IPS-18c (cell line): ENCODE results near the gene GDAP1L1.

Experiments
- H3K4me3 ChIP-seq: 2 replicates; pipeline ENCODE4 v1.7.0; 2013; ENCODE audit warnings: low read depth, mild to moderate bottlenecking, low read length, moderate library complexity; ENCODE audit not compliant: insufficient read depth
- H3K9me3 ChIP-seq: one replicate; pipeline ENCODE4 v1.6.1; 2013; ENCODE audit warnings: mild to moderate bottlenecking, low read length, moderate library complexity; ENCODE audit not compliant: control insufficient read depth, insufficient read depth

Gene GDAP1L1

GRCh38 chr20:44247131-44247571 is at the start of gene GDAP1L1:
TSS of gene GDAP1L1 (plus strand) at chr20:44247308. CDS start at chr20:44247335, 27 bp downstream.
- H3K4me3 ChIP-seq = peak within 1 kb of the TSS; percentile 79
- no peaks in the 10 kb centered on the region for H3K9me3 ChIP-seq

DNA sequence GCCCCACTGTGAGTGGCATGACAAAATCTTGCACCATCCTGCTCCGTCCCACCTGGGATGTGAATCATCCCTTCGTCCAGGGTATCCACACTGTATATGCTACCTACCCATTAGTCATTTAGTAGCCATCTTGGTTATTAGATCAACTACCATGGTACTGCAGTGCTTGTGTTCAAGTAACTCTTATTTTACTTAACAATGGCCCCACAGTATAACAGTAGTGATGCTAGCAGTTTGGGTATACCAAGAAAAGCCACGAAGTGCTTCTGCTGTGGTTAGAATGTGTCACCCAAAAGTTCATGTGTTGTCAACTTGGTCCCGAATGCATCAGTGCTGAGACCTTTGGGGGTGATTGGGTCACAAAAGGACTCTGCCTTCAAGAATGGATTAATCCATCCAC is 48.2 kb upstream of the GDAP1L1 start:
- no peak overlapping the region for H3K4me3 ChIP-seq
- H3K9me3 ChIP-seq = no peaks in the 10 kb centered on the region

- Histone ChIP-seq H3K4me3 (no peak overlapping the region), H3K9me3 (no peaks in the 10 kb centered on the region)
These were observed 47.2 kb upstream of the GDAP1L1 start for GRCh38 chr20:44199877-44200276.

DNA sequence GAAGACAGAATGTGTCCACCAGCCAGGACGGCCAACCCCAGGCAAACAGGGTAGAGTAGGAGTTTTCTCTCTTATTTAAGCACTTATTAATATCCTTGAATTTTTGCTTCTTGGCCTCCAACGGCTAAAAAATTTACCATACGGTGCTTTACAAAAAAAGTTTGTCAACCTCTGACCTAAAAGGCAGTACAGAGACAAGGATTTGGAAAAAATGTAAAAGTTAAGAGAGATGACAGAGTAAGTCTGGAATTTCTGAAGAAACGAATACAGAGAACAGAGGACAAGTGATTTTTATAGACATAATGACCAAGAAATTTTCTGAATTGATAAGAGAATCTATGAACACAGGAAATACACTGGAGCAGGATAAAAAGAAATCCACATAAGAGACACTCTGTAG is 46.7 kb upstream of the GDAP1L1 start:
- no peaks in the 10 kb centered on the region for H3K9me3 ChIP-seq
- no peak overlapping the region for H3K4me3 ChIP-seq

DNA sequence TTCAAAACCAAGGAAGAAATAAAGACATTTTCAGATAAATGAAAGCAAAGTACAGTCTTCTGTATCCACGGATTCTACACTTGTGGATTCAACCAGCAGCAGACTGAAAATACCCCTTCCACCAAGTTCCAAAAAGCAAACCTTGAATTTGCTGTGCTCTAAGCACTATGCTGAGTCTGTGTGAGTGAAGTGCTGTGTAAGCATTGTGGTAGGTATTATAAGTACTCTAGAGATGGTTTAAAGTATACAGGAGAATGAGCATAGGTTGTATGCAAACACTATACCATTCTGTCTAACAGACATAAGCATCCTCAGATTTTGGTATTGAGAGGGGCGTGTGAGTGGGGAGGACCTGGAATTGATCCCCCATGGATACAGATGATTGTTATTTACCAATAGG is 46.1 kb upstream of the GDAP1L1 start:
- Histone ChIP-seq H3K4me3 (no peak overlapping the region), H3K9me3 (no peaks in the 10 kb centered on the region)

GRCh38 chr20:44203161-44203560 is 43.9 kb upstream of the GDAP1L1 start:
- Histone ChIP-seq H3K9me3 (no peaks in the 10 kb centered on the region), H3K4me3 (no peak overlapping the region)

DNA sequence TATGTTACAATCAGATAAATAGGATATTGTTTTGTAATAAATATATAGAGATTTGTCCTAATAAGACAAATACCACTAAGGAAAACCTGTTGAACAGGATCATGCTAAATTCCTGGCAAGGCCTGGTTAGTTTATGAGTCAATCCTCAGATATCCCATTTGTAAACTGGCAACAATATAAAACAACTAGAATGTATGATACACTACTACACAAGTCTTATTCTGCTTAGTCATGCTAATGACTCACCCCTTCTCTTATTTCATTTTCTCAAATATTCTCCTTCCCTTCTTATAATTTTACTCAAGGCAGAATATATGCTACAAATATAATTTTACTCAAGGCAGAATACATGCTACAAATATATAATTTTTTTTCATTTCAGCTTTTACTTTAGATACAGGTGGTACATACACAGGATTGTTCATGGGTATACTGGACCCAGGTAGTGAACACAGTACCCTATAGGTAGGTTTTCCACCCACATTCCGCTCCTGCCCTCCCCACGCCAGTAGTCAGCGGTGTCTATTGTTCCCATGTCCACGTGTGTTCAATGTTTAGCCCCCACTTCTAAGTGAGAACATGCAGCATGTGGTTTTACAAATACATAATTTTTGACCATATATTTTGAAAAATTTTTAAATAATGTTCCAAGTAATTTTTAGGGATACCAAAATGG is 42.8 kb upstream of the GDAP1L1 start:
- H3K9me3 ChIP-seq = no peaks in the 10 kb centered on the region
- H3K4me3 ChIP-seq = no peak overlapping the region

DNA sequence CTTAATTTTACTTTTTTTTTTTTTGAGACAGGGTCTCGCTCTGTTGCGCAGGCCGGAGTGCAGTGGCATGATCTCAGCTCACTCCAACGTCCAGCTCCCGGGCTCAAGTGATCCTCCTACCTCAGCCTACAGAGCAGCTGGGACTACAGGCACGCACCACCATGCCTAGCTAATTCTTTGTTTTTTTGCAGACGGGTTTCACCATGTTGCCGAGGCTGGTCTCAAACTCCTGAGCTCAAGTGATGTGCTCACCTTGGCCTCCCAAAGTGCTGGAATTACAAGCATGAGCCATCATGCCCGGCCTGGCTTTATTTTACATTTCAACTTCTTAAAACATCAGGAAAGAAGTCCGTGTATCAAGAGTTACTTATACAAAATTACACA is 42.3 kb upstream of the GDAP1L1 start:
- no peak overlapping the region for H3K4me3 ChIP-seq
- H3K9me3 ChIP-seq = no peaks in the 10 kb centered on the region

- Histone ChIP-seq H3K4me3 (no peak overlapping the region), H3K9me3 (no peaks in the 10 kb centered on the region)
These were observed 41.0 kb upstream of the GDAP1L1 start for GRCh38 chr20:44206132-44206531.

- Histone ChIP-seq H3K9me3 (no peaks in the 10 kb centered on the region), H3K4me3 (no peak overlapping the region)
These were observed 39.9 kb upstream of the GDAP1L1 start for GRCh38 chr20:44207126-44207723.

DNA sequence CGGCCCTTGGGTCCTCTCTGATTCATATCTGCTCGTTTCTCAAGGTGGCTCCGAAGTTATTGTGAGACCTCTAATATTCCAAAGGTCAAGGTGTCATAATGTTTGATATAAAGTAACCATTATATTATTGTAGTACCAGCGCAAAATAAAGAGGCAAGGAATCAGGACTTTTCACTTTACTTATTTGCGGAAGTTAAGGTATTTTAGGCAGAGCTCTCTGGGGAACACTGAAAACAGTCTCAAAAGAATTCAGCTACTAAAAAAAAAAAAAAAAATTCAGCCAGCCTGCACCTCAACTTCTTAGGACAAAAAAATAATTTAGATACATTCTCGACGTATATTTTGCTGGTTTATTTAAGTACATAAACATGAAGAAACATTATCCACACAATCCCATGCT is 38.9 kb upstream of the GDAP1L1 start:
- no peak overlapping the region for H3K4me3 ChIP-seq
- H3K9me3 ChIP-seq = no peaks in the 10 kb centered on the region

DNA sequence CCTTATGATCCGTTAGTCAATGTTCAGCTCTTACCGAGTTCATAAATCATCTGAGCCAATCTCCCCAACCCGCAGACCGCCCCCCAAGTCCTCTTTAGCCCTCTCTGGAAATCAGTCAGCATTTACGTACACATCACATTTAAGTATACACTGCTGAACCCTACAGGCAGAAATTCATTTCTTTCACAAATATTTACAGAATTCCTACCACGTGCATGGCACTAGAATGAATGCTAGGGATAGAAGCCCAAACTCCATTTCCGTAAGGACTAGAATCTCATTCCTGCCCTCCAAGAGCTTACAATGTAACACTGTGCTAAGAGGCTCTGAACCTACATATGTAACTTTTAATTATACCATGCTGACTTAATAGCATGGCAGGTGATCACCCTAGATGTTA is 38.3 kb upstream of the GDAP1L1 start:
- peak overlapping the region; percentile 6; the same call in 1 of the 2 replicates for H3K4me3 ChIP-seq
- no peaks in the 10 kb centered on the region for H3K9me3 ChIP-seq

DNA sequence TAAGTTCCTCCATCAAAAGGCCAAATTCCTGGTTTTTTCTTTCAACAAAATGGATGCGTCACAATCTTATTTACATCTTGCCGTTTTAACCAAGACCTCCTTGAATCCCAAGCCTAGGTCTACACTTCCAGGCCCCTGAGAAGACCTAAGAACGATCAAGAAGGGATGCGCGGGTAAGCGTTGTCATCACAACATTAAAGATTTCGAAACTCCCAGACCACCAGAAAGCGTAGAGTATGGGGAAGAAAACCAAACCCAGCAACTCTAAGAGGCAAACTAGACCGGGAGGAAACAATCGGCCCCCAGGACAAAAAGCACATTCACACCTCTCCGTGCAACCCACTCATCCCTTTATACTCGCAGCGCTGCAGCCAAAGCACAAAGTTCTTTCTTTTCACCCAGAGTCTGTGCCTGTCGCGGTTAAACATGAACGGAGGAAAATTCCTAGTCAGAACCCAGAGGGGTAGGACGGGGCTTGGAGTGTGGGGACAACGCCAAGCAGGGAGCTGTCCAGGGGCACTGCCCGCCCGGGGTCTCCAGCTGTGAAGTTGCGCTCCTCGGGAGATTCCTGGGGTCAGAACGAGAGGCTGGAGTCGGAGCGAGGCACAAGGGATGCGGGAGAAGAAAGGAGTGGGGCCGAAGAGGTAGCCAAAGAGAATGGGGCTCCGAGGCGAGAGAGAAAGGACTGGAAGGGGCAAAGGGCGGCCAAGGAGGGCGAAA is 37.3 kb upstream of the GDAP1L1 start:
- Histone ChIP-seq H3K4me3 (peak overlapping the region; percentile 94), H3K9me3 (no peaks in the 10 kb centered on the region)

DNA sequence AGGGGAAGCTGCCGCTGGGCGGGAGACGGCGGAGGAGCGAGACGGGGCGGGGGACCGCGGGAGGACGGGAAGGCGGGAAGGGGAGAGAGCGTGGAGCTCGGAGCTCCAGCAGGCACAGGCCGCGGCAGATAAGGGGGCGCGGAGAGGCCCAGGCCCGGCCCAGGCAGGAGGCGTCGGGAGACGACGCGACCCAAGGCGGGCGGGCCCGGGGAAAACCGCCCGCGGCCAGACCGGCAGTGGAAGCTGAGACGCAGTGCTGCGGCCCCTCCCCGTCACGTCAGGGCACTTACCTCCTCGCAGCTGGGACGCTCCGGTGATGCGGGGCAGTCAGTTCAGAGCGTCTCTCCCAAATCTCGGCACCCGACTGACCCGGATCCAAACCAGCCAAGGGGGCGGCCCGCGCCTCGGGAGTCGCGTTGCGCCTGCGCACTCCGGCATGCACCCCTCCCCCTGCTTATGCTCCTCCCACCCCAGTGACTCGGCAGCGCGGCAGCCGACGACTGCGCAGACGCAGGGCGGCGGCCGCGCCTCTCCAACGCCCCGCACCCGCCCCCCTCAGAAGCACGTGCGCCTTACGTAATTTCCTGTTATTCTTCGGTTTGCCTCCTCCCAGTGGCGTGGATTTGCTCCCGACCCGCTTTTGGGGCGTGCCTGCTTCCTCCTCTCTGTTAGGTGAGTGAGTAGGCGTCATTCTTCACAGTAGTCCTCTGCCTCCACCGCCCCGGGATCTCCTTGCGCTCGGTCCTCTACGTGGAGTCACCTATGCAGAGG is 36.5 kb upstream of the GDAP1L1 start, which contains the start of gene OSER1:
OSER1 (minus strand) TSS at position 366 of the 771 bp plus-strand sequence. CDS start 3,814 bp downstream, outside the sequence.
- Histone ChIP-seq H3K4me3 (peak within 1 kb of the TSS; percentile 94), H3K9me3 (no peaks in the 10 kb centered on the region)

- no peaks in the 10 kb centered on the region for H3K9me3 ChIP-seq
- peak overlapping the region; percentile 83 for H3K4me3 ChIP-seq
These were observed 35.7 kb upstream of the GDAP1L1 start for GRCh38 chr20:44211177-44212039.

DNA sequence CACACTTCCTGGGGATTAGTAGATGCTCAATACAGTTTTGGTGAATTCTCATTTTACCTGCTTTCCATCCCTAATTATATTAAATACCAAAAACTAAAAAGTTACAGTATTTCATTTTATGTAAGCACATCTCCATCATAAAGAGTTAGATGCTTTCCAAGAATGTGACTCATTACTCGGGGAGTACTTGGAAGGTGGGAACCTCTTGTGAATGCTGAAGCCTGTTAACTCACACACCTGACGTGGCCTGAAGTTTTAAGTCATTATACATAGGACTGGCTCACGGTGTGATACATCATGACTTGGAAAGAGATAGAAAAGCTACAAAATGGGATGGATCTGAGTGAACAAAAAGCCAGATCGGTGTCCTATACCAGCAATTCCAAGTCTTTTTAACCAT is 34.3 kb upstream of the GDAP1L1 start:
- Histone ChIP-seq H3K9me3 (no peaks in the 10 kb centered on the region), H3K4me3 (no peak overlapping the region)

- Histone ChIP-seq H3K4me3 (no peak overlapping the region), H3K9me3 (no peaks in the 10 kb centered on the region)
These were observed 32.0 kb upstream of the GDAP1L1 start for GRCh38 chr20:44215125-44215524.
